Body of pancreas (tissue), 4 donors: ENCODE data around the gene ST8SIA5.

Source experiments
- CTCF ChIP-seq, 7 experiments: fragments of 450-650 bp in 4 of 7; fragments of 200-600 bp in 3 of 7; sonication (generic) in 3 of 7; IDR thresholded peaks; one replicate each; pipeline ENCODE4 v1.5.1; 2016 to 2019; ENCODE audit warnings: antibody characterized with exemption in 7 of 7
- POLR2A ChIP-seq, 3 donors: fragments of 450-650 bp; IDR thresholded peaks; one replicate each; pipeline ENCODE4 v1.6.1; 2016; ENCODE audit warnings: antibody characterized with exemption in 3 of 3, mild to moderate bottlenecking in 2 of 3

GRCh38 chr18:46736135-46736534 is 20.7 kb downstream of the ST8SIA5 start:
- TF ChIP-seq POLR2A (IDR thresholded peaks at IDR 0.05) (no peak), CTCF (IDR thresholded peaks at IDR 0.05) (no peak)
